Measurements from ENCODE around the gene TMUB2.

The TMUB2 gene

GRCh38 chr17:44203731-44204440 lies 17.1 kb downstream of the TMUB2 start:
- DNase-seq (ENCODE audit: low read depth), result peak; percentile 77
- peak; percentile 89 for TF ChIP-seq CTCF (conservative IDR thresholded peaks at IDR 0.05; ENCODE audit: low read depth, low read length)
- H3K4me3 ChIP-seq (ENCODE audit: low read depth, low read length), result no peak overlapping the region

GRCh38 chr17:44204441-44204882 lies 17.7 kb downstream of the TMUB2 start:
- peak; percentile 52 for DNase-seq (ENCODE audit: low read depth)
- H3K4me3 ChIP-seq (ENCODE audit: low read depth, low read length), result no peak overlapping the region
- no peak for TF ChIP-seq CTCF (conservative IDR thresholded peaks at IDR 0.05; ENCODE audit: low read depth, low read length)

GRCh38 chr17:44205962-44206824 lies 19.4 kb downstream of the TMUB2 start:
- no peak for DNase-seq (ENCODE audit: low read depth)
- TF ChIP-seq CTCF (conservative IDR thresholded peaks at IDR 0.05; ENCODE audit: low read depth, low read length), result peak; percentile 45
- H3K4me3 ChIP-seq (ENCODE audit: low read depth, low read length), result no peak overlapping the region

- H3K4me3 ChIP-seq (ENCODE audit: low read depth, low read length), result no peak overlapping the region
Measured at GRCh38 chr17:44206825-44207155, 20.0 kb downstream of the TMUB2 start.

GRCh38 chr17:44207319-44207718 lies 20.5 kb downstream of the TMUB2 start:
- no peak overlapping the region for H3K4me3 ChIP-seq (ENCODE audit: low read depth, low read length)
- no peak for TF ChIP-seq CTCF (conservative IDR thresholded peaks at IDR 0.05; ENCODE audit: low read depth, low read length)
- DNase-seq (ENCODE audit: low read depth), result no peak

More at GRCh38 chr17:44206825-44207155, 20.0 kb downstream of the TMUB2 start:
- no peak for DNase-seq (ENCODE audit: low read depth)
- TF ChIP-seq CTCF (conservative IDR thresholded peaks at IDR 0.05; ENCODE audit: low read depth, low read length), result no peak

- DNase-seq (ENCODE audit: low read depth), result no peak
- H3K4me3 ChIP-seq (ENCODE audit: low read depth, low read length), result no peak overlapping the region
- no peak for TF ChIP-seq CTCF (conservative IDR thresholded peaks at IDR 0.05; ENCODE audit: low read depth, low read length)
Measured at GRCh38 chr17:44207743-44208142, 21.0 kb downstream of the TMUB2 start.
